WTC11 (cell line): ENCODE measurements around the gene PPM1L. TPM values are rescaled to one million over a fixed set of nuclear protein-coding genes. Genes with fewer than 3 reads are reported as not detected.

Experiments
- ATAC-seq: fragments of 200-7000 bp; cut with Tn5 transposase; 2 replicates; pipeline ENCODE4 v1.10.0; 2021; ENCODE audit warnings: mild to moderate bottlenecking, moderate library complexity
- CTCF ChIA-PET: fragments of 300-600 bp; sonication (Branson Sonifier 250); formaldehyde crosslinking; loops from one replicate; lab custom pipeline; 2021; ENCODE audit warnings: antibody characterized with exemption; lab: Charles Lee
- POLR2A ChIA-PET: fragments of 350-600 bp; sonication (Branson Sonifier 250); formaldehyde crosslinking; loops from one replicate; lab custom pipeline; 2021; ENCODE audit warnings: antibody characterized with exemption; lab: Charles Lee
- DNase-seq: peaks from one replicate; pipeline ENCODE4 v3.0.0; 2021; ENCODE audit warnings: low spot score
- H3K27ac Mint-ChIP-seq: 2 replicates; pipeline ENCODE4 v1.8.0; 2021; ENCODE audit warnings: mixed read lengths
- H3K27me3 Mint-ChIP-seq: 2 replicates; pipeline ENCODE4 v1.8.0; 2021; ENCODE audit warnings: low read depth, mild to moderate bottlenecking, moderate library complexity, mixed read lengths
- H3K36me3 Mint-ChIP-seq: 2 replicates; pipeline ENCODE4 v1.8.0; 2021; ENCODE audit warnings: mixed read lengths
- H3K4me1 Mint-ChIP-seq: 2 replicates; pipeline ENCODE4 v1.8.0; 2022; ENCODE audit warnings: mixed read lengths
- H3K4me3 Mint-ChIP-seq: 2 replicates; pipeline ENCODE4 v1.8.0; 2021; ENCODE audit warnings: mild to moderate bottlenecking, moderate library complexity, mixed read lengths
- H3K9me3 Mint-ChIP-seq: 2 replicates; pipeline ENCODE4 v1.8.0; 2021; ENCODE audit warnings: mixed read lengths
- E2F5 ChIP-seq: sonication (generic); formaldehyde crosslinking; IDR thresholded peaks from 2 replicates; pipeline ENCODE4 v1.8.1; 2022; ENCODE audit warnings: mild to moderate bottlenecking, moderate library complexity, missing genetic modification reagents
- ELF4 ChIP-seq: sonication (generic); formaldehyde crosslinking; IDR thresholded peaks from 2 replicates; pipeline ENCODE4 v1.8.1; 2022; ENCODE audit warnings: low read depth, mild to moderate bottlenecking, moderate library complexity, missing genetic modification reagents
- ETV6 ChIP-seq: sonication (generic); formaldehyde crosslinking; IDR thresholded peaks from 2 replicates; pipeline ENCODE4 v1.8.1; 2022; ENCODE audit warnings: mild to moderate bottlenecking, missing genetic modification reagents
- FOXJ3 ChIP-seq: sonication (generic); formaldehyde crosslinking; IDR thresholded peaks from 2 replicates; pipeline ENCODE4 v1.9.0; 2021; ENCODE audit warnings: missing genetic modification reagents, mild to moderate bottlenecking, borderline replicate concordance
- FOXP1 ChIP-seq: sonication (generic); formaldehyde crosslinking; IDR thresholded peaks from 2 replicates; pipeline ENCODE4 v1.8.0; 2022; ENCODE audit warnings: missing genetic modification reagents, mild to moderate bottlenecking, moderate library complexity, borderline replicate concordance
- GABPB1 ChIP-seq: sonication (generic); formaldehyde crosslinking; IDR thresholded peaks from 2 replicates; pipeline ENCODE4 v1.8.1; 2023; ENCODE audit warnings: mild to moderate bottlenecking, missing genetic modification reagents
- GRHL2 ChIP-seq: fragments of 250-450 bp; sonication (Bioruptor Pico); IDR thresholded peaks from 2 replicates; pipeline ENCODE4 v1.8.0; 2022; ENCODE audit warnings: mild to moderate bottlenecking, moderate library complexity; ENCODE audit not compliant: insufficient replicate concordance, severe bottlenecking
- HMGA2 ChIP-seq: fragments of 250-450 bp; sonication (Bioruptor Pico); IDR thresholded peaks from 2 replicates; pipeline ENCODE4 v1.4.0; 2021; ENCODE audit warnings: mild to moderate bottlenecking, moderate library complexity
- HMGXB4 ChIP-seq: sonication (generic); formaldehyde crosslinking; IDR thresholded peaks from 2 replicates; pipeline ENCODE4 v1.8.1; 2023; ENCODE audit warnings: mild to moderate bottlenecking, moderate library complexity, missing genetic modification reagents
- JUN ChIP-seq: sonication (generic); formaldehyde crosslinking; IDR thresholded peaks from 2 replicates; pipeline ENCODE4 v1.8.0; 2023; ENCODE audit warnings: mild to moderate bottlenecking, missing genetic modification reagents
- MXD4 ChIP-seq: fragments of 250-450 bp; sonication (Bioruptor Pico); IDR thresholded peaks from 2 replicates; pipeline ENCODE4 v1.8.0; 2021; ENCODE audit warnings: mild to moderate bottlenecking, moderate library complexity, borderline replicate concordance
- NR1H2 ChIP-seq: sonication (generic); formaldehyde crosslinking; IDR thresholded peaks from 2 replicates; pipeline ENCODE4 v1.9.0; 2021; ENCODE audit warnings: mild to moderate bottlenecking, moderate library complexity, missing genetic modification reagents
- NR3C1 ChIP-seq: sonication (generic); formaldehyde crosslinking; conservative IDR thresholded peaks from 2 replicates; pipeline ENCODE4 v1.8.1; 2023; ENCODE audit warnings: low read depth, mild to moderate bottlenecking, missing genetic modification reagents
- PRDM15 ChIP-seq: sonication (generic); formaldehyde crosslinking; IDR thresholded peaks from 2 replicates; pipeline ENCODE4 v1.8.0; 2022; ENCODE audit warnings: missing genetic modification reagents
- RORB ChIP-seq: fragments of 250-450 bp; sonication (Bioruptor Pico); IDR thresholded peaks from 2 replicates; pipeline ENCODE4 v1.9.0; 2021; ENCODE audit warnings: mild to moderate bottlenecking
- ZBTB21 ChIP-seq: sonication (generic); formaldehyde crosslinking; IDR thresholded peaks from 2 replicates; pipeline ENCODE4 v1.8.1; 2023; ENCODE audit warnings: mild to moderate bottlenecking, missing genetic modification reagents, borderline replicate concordance
- ZBTB43 ChIP-seq: sonication (generic); formaldehyde crosslinking; IDR thresholded peaks from 2 replicates; pipeline ENCODE4 v1.8.1; 2023; ENCODE audit warnings: mild to moderate bottlenecking, missing genetic modification reagents
- ZNF138 ChIP-seq: sonication (generic); formaldehyde crosslinking; conservative IDR thresholded peaks from 2 replicates; pipeline ENCODE4 v1.8.1; 2022; ENCODE audit warnings: mild to moderate bottlenecking, moderate library complexity, missing genetic modification reagents
- ZNF232 ChIP-seq: sonication (generic); formaldehyde crosslinking; IDR thresholded peaks from 2 replicates; pipeline ENCODE4 v1.8.0; 2022; ENCODE audit warnings: mild to moderate bottlenecking, missing genetic modification reagents
- ZNF281 ChIP-seq: sonication (generic); formaldehyde crosslinking; IDR thresholded peaks from 2 replicates; pipeline ENCODE4 v1.8.0; 2023; ENCODE audit warnings: mild to moderate bottlenecking, missing genetic modification reagents
- ZNF396 ChIP-seq: fragments of 250-450 bp; sonication (Bioruptor Pico); IDR thresholded peaks from 2 replicates; pipeline ENCODE4 v1.8.0; 2021; ENCODE audit warnings: mild to moderate bottlenecking, moderate library complexity, borderline replicate concordance
- ZNF423 ChIP-seq: fragments of 250-450 bp; sonication (Bioruptor Pico); IDR thresholded peaks from 2 replicates; pipeline ENCODE4 v2.1.2; 2022; ENCODE audit warnings: mild to moderate bottlenecking, moderate library complexity
- ZNF512 ChIP-seq: sonication (generic); formaldehyde crosslinking; IDR thresholded peaks from 2 replicates; pipeline ENCODE4 v1.8.1; 2022; ENCODE audit warnings: missing genetic modification reagents, borderline replicate concordance
- total RNA-seq: library from RNA; stranded (reverse); gene quantifications from 3 replicates; pipeline ENCODE4 v1.2.3, GENCODE V29; 2021

PPM1L gene
- total RNA-seq, 1 experiment from 2014 or later = 18.1 TPM

- no peak overlapping the region for H3K27ac Mint-ChIP-seq
- no peak for DNase-seq
- no peaks in the 10 kb centered on the region for H3K36me3 Mint-ChIP-seq
- CTCF ChIA-PET = no interaction called here
- TF ChIP-seq JUN (CRISPR knock-in tag) (no peak), GABPB1 (no peak), ZNF512 (CRISPR knock-in tag) (no peak), ZNF423 (no peak), FOXP1 (CRISPR knock-in tag) (no peak), MXD4 (CRISPR knock-in tag) (no peak), ETV6 (CRISPR knock-in tag) (no peak), ZNF138 (CRISPR knock-in tag) (no peak), ZNF396 (CRISPR knock-in tag) (no peak), PRDM15 (CRISPR knock-in tag) (no peak)
- TF ChIP-seq, all 79 proteins: peak for 0
- H3K4me3 Mint-ChIP-seq = no peak overlapping the region
- peaks cover 16% of the 10 kb centered on the region for H3K4me1 Mint-ChIP-seq
- POLR2A ChIA-PET = no interaction called here
- no peaks in the 10 kb centered on the region for H3K9me3 Mint-ChIP-seq
- ATAC-seq = peak; percentile 70
- H3K27me3 Mint-ChIP-seq = no peaks in the 10 kb centered on the region
Observed at GRCh38 chr3:160815280-160815679, 59.2 kb downstream of the PPM1L start.

GRCh38 chr3:160820022-160820421, 64.0 kb downstream of the PPM1L start:
- peaks cover 19% of the 10 kb centered on the region for H3K4me1 Mint-ChIP-seq
- no peak overlapping the region for H3K27ac Mint-ChIP-seq
- CTCF ChIA-PET = no interaction called here
- POLR2A ChIA-PET = no interaction called here
- no peak for ATAC-seq
- H3K27me3 Mint-ChIP-seq = no peaks in the 10 kb centered on the region
- DNase-seq = no peak
- no peak overlapping the region for H3K4me3 Mint-ChIP-seq
- no peaks in the 10 kb centered on the region for H3K9me3 Mint-ChIP-seq
- no peaks in the 10 kb centered on the region for H3K36me3 Mint-ChIP-seq
- TF ChIP-seq GRHL2 (CRISPR knock-in tag) (no peak), ELF4 (CRISPR knock-in tag) (no peak), HMGXB4 (no peak), ZNF281 (CRISPR knock-in tag) (no peak), FOXJ3 (CRISPR knock-in tag) (no peak), E2F5 (CRISPR knock-in tag) (no peak), ZNF232 (CRISPR knock-in tag) (no peak), ZBTB43 (CRISPR knock-in tag) (no peak), ZNF138 (CRISPR knock-in tag) (no peak), GABPB1 (no peak), ZNF423 (no peak), HMGA2 (no peak), NR1H2 (no peak), JUN (CRISPR knock-in tag) (no peak), NR3C1 (no peak), RORB (CRISPR knock-in tag) (no peak), ZBTB21 (no peak)
